ENCODE data around the gene ZWILCH.

DNA sequence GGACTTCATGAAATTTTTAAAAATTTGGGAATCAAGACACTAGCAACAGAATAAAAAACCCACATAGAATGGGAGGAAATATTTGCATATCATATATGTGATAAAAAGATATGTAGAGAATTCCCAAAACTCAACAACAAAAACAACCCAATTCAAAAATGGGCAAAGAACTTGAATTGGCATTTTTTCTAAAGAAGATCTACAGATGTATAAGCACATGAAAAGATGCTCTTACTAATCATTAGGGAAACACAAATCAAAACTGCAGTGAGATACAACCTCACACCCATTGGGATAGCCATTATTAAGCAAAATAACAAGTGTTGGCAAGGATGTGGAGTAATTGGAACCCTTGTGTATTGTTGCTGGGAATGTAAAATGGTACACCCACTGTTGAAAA, 50.6 kb downstream of the ZWILCH start:
- TF ChIP-seq GABPA (IDR thresholded peaks at IDR 0.05 in 1 of 2, conservative IDR thresholded peaks at IDR 0.05 in 1 of 2) = no peak
- TF ChIP-seq, protein P1, sequence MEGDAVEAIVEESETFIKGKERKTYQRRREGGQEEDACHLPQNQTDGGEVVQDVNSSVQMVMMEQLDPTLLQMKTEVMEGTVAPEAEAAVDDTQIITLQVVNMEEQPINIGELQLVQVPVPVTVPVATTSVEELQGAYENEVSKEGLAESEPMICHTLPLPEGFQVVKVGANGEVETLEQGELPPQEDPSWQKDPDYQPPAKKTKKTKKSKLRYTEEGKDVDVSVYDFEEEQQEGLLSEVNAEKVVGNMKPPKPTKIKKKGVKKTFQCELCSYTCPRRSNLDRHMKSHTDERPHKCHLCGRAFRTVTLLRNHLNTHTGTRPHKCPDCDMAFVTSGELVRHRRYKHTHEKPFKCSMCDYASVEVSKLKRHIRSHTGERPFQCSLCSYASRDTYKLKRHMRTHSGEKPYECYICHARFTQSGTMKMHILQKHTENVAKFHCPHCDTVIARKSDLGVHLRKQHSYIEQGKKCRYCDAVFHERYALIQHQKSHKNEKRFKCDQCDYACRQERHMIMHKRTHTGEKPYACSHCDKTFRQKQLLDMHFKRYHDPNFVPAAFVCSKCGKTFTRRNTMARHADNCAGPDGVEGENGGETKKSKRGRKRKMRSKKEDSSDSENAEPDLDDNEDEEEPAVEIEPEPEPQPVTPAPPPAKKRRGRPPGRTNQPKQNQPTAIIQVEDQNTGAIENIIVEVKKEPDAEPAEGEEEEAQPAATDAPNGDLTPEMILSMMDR (IDR thresholded peaks at IDR 0.05; ENCODE audit: low read depth, low read length, missing input control) = no peak
- no peak for TF ChIP-seq YY1 (IDR thresholded peaks at IDR 0.05)
- TF ChIP-seq, protein P2, sequence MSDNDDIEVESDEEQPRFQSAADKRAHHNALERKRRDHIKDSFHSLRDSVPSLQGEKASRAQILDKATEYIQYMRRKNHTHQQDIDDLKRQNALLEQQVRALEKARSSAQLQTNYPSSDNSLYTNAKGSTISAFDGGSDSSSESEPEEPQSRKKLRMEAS (IDR thresholded peaks at IDR 0.05) = no peak
- TF ChIP-seq, protein P3, sequence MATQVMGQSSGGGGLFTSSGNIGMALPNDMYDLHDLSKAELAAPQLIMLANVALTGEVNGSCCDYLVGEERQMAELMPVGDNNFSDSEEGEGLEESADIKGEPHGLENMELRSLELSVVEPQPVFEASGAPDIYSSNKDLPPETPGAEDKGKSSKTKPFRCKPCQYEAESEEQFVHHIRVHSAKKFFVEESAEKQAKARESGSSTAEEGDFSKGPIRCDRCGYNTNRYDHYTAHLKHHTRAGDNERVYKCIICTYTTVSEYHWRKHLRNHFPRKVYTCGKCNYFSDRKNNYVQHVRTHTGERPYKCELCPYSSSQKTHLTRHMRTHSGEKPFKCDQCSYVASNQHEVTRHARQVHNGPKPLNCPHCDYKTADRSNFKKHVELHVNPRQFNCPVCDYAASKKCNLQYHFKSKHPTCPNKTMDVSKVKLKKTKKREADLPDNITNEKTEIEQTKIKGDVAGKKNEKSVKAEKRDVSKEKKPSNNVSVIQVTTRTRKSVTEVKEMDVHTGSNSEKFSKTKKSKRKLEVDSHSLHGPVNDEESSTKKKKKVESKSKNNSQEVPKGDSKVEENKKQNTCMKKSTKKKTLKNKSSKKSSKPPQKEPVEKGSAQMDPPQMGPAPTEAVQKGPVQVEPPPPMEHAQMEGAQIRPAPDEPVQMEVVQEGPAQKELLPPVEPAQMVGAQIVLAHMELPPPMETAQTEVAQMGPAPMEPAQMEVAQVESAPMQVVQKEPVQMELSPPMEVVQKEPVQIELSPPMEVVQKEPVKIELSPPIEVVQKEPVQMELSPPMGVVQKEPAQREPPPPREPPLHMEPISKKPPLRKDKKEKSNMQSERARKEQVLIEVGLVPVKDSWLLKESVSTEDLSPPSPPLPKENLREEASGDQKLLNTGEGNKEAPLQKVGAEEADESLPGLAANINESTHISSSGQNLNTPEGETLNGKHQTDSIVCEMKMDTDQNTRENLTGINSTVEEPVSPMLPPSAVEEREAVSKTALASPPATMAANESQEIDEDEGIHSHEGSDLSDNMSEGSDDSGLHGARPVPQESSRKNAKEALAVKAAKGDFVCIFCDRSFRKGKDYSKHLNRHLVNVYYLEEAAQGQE (IDR thresholded peaks at IDR 0.05) = no peak
- TF ChIP-seq JUND (IDR thresholded peaks at IDR 0.05) = no peak
- TF ChIP-seq RAD21 (IDR thresholded peaks at IDR 0.05) = no peak
- no peak for TF ChIP-seq RXRA (IDR thresholded peaks at IDR 0.05)
- no peak for TF ChIP-seq TAF1 (conservative IDR thresholded peaks at IDR 0.05)
- TF ChIP-seq, protein P4, sequence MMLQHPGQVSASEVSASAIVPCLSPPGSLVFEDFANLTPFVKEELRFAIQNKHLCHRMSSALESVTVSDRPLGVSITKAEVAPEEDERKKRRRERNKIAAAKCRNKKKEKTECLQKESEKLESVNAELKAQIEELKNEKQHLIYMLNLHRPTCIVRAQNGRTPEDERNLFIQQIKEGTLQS (IDR thresholded peaks at IDR 0.05) = no peak
